SK-N-SH (cell line): ENCODE results near the gene CD3E.

Experiments
- CHD2 ChIP-seq: fragments of 150-350 bp; IDR thresholded peaks from 2 replicates; pipeline ENCODE4 v1.6.1; 2018; ENCODE audit warnings: low read length; ENCODE audit not compliant: partially characterized antibody
- EP300 ChIP-seq, 2 experiments: IDR thresholded peaks; 2 replicates each; pipeline versions ENCODE4 v1.4.0 to v1.6.1; 2012; ENCODE audit warnings: borderline replicate concordance in 1 of 2, low read depth in 1 of 2, low read length in 1 of 2
- FOXJ3 ChIP-seq: sonication (generic); formaldehyde crosslinking; IDR thresholded peaks from 2 replicates; pipeline ENCODE4 v1.5.1; 2020; ENCODE audit warnings: mild to moderate bottlenecking, missing genetic modification reagents
- MXI1 ChIP-seq: IDR thresholded peaks from 2 replicates; pipeline ENCODE4 v1.6.1; 2012; ENCODE audit warnings: mild to moderate bottlenecking, low read depth, low read length, improper control_type of control experiment
- NRF1 ChIP-seq: IDR thresholded peaks from 2 replicates; pipeline ENCODE4 v1.6.1; 2012; ENCODE audit warnings: low read depth, mild to moderate bottlenecking, low read length
- POLR2AphosphoS5 ChIP-seq: IDR thresholded peaks from 2 replicates; pipeline ENCODE4 v1.6.1; 2012; ENCODE audit warnings: low read depth, low read length
- RFX5 ChIP-seq: IDR thresholded peaks from 2 replicates; pipeline ENCODE4 v1.6.1; 2012; ENCODE audit warnings: mild to moderate bottlenecking, improper control_type of control experiment, low read length
- SMC3 ChIP-seq: IDR thresholded peaks from 2 replicates; pipeline ENCODE4 v1.6.1; 2012; ENCODE audit warnings: low read depth, low read length, improper control_type of control experiment
- TAF1 ChIP-seq: IDR thresholded peaks from 2 replicates; pipeline ENCODE4 v1.6.1; 2012; ENCODE audit warnings: low read depth, mild to moderate bottlenecking, low read length, moderate library complexity, borderline replicate concordance
- TCF12 ChIP-seq: IDR thresholded peaks from 2 replicates; pipeline ENCODE4 v1.4.0; 2012
- USF2 ChIP-seq: fragments of 150-350 bp; IDR thresholded peaks from 2 replicates; pipeline ENCODE4 v1.6.1; 2017; ENCODE audit warnings: antibody characterized with exemption, low read length, low read depth, borderline replicate concordance
- YY1 ChIP-seq: IDR thresholded peaks from 2 replicates; pipeline ENCODE4 v1.4.0; 2012; ENCODE audit warnings: low read depth, mild to moderate bottlenecking
- TF ChIP-seq, protein P1 (sequence below): fragments of 200-600 bp; sonication (generic); IDR thresholded peaks from 2 replicates; pipeline ENCODE4 v1.6.1; 2017; ENCODE audit warnings: antibody characterized with exemption, mild to moderate bottlenecking, moderate library complexity

DNA sequence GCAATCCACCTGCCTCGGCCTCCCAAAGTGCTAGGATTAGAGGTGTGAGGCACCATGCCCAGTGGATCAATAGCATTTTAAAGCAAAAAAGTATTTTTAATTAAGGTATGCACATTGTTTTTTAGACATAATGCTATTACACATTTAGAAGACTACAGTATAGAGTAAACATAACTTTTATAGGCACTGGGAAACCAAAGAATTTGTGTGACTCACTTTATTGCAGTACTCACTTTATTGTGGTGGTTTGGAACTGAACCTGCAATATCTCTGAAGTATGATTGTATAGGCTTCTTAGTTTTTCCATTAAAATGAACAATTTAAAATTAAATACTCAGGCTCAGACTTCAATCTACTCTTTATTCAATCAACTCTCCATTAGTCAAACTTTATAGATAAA, 17.5 kb upstream of the CD3E start:
- TF ChIP-seq POLR2AphosphoS5: no peak
- TF ChIP-seq, protein P1, sequence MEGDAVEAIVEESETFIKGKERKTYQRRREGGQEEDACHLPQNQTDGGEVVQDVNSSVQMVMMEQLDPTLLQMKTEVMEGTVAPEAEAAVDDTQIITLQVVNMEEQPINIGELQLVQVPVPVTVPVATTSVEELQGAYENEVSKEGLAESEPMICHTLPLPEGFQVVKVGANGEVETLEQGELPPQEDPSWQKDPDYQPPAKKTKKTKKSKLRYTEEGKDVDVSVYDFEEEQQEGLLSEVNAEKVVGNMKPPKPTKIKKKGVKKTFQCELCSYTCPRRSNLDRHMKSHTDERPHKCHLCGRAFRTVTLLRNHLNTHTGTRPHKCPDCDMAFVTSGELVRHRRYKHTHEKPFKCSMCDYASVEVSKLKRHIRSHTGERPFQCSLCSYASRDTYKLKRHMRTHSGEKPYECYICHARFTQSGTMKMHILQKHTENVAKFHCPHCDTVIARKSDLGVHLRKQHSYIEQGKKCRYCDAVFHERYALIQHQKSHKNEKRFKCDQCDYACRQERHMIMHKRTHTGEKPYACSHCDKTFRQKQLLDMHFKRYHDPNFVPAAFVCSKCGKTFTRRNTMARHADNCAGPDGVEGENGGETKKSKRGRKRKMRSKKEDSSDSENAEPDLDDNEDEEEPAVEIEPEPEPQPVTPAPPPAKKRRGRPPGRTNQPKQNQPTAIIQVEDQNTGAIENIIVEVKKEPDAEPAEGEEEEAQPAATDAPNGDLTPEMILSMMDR: no peak
- TF ChIP-seq YY1: no peak
- no peak for TF ChIP-seq TAF1
- no peak for TF ChIP-seq USF2
- TF ChIP-seq SMC3: no peak
- TF ChIP-seq FOXJ3 (CRISPR knock-in tag): no peak
- TF ChIP-seq NRF1: no peak
- TF ChIP-seq CHD2: no peak
- TF ChIP-seq RFX5: no peak
- TF ChIP-seq MXI1: no peak
- no peak for TF ChIP-seq EP300 (IDR thresholded peaks at IDR 0.05; ENCODE audit: borderline replicate concordance in 1 of 2, low read depth in 1 of 2, low read length in 1 of 2)
- TF ChIP-seq TCF12: no peak
